ENCODE data around the gene MAGOH. TPM values are rescaled to one million over a fixed set of nuclear protein-coding genes. Genes with fewer than 3 reads are reported as not detected.
"Not testable (repeated sequence)": the region's sequence is repeated elsewhere in the genome, so short reads cannot be mapped to it uniquely, and the experiment has no call there.

The MAGOH gene
- total and polyA plus RNA-seq, 2 of the 13 experiments (the other 11 are each of a cell fraction or from before 2014, with no cell fraction given) = 24.1 to 87.0 TPM

GRCh38 chr1:53206083-53206685, 32.1 kb downstream of the MAGOH start:
- BruUV-seq (replicated peaks); H3K4me2 ChIP-seq (ENCODE audit: low read depth, low read length); in situ Hi-C loops (cut with HindIII; ENCODE audit: extremely low pct_ligation_motif_present, low pct_unique_long_range_greater_than_20kb); POLR2A ChIA-PET; H3K79me2 ChIP-seq (ENCODE audit: insufficient read depth, low read length); CTCF ChIA-PET (ENCODE audit: low intra/inter-chr PET ratio, low total read pairs); H3K27ac ChIP-seq (ENCODE audit: extremely low read length, insufficient read depth, low read length); H3K27me3 ChIP-seq (ENCODE audit: control insufficient read depth in 1 of 2, insufficient read depth in 2 of 2, low read length in 2 of 2); H4K20me1 ChIP-seq (ENCODE audit: insufficient read depth, low read length); H2AFZ ChIP-seq (ENCODE audit: low read length); ATAC-seq; intact Hi-C loops (cut with micrococcal nuclease; ENCODE audit: unreplicated experiment); H3K4me3 ChIP-seq (replicated peaks in 1 of 3; ENCODE audit: insufficient read depth in 1 of 3, low read depth in 2 of 3, low read length in 3 of 3); H3K9ac ChIP-seq (ENCODE audit: insufficient read depth, low read depth, low read length); FAIRE-seq; DNase-seq (ENCODE audit: low spot score); H3K4me1 ChIP-seq (ENCODE audit: insufficient read depth, low read length): not testable (repeated sequence)
- H3K36me3 ChIP-seq (replicated peaks in 1 of 2; ENCODE audit: control insufficient read depth in 1 of 2, insufficient read depth in 2 of 2, low read length in 2 of 2) = peaks cover 23 to 68% of the 10 kb centered on the region in 2 experiments
- TF ChIP-seq ZNF280D (CRISPR knock-in tag; IDR thresholded peaks at IDR 0.05) = peak; percentile 56; the same call in 1 of the 2 replicates
- H3K9me3 ChIP-seq (ENCODE audit: low read length) = peaks cover 19% of the 10 kb centered on the region; the same call in 1 of the 2 replicates
- 97% methylated on average over 3 of the region's 3 CpGs for WGBS (ENCODE audit: low lambda C conversion rate)

- H3K27me3 ChIP-seq (ENCODE audit: control insufficient read depth in 1 of 2, insufficient read depth in 2 of 2, low read length in 2 of 2); DNase-seq (ENCODE audit: low spot score); ATAC-seq; H3K79me2 ChIP-seq (ENCODE audit: insufficient read depth, low read length); intact Hi-C loops (cut with micrococcal nuclease; ENCODE audit: unreplicated experiment); H3K4me1 ChIP-seq (ENCODE audit: insufficient read depth, low read length); in situ Hi-C loops (cut with HindIII; ENCODE audit: extremely low pct_ligation_motif_present, low pct_unique_long_range_greater_than_20kb); CTCF ChIA-PET (ENCODE audit: low intra/inter-chr PET ratio, low total read pairs); H3K27ac ChIP-seq (ENCODE audit: extremely low read length, insufficient read depth, low read length); H2AFZ ChIP-seq (ENCODE audit: low read length); FAIRE-seq; H4K20me1 ChIP-seq (ENCODE audit: insufficient read depth, low read length); POLR2A ChIA-PET; BruUV-seq (replicated peaks); H3K4me3 ChIP-seq (replicated peaks in 1 of 3; ENCODE audit: insufficient read depth in 1 of 3, low read depth in 2 of 3, low read length in 3 of 3); H3K4me2 ChIP-seq (ENCODE audit: low read depth, low read length); H3K9ac ChIP-seq (ENCODE audit: insufficient read depth, low read depth, low read length): not testable (repeated sequence)
- H3K36me3 ChIP-seq (replicated peaks in 1 of 2; ENCODE audit: control insufficient read depth in 1 of 2, insufficient read depth in 2 of 2, low read length in 2 of 2) = peaks cover 19 to 61% of the 10 kb centered on the region in 2 experiments
- WGBS (ENCODE audit: low lambda C conversion rate) = 100% methylated on average over 1 of the region's 1 CpG
- peaks cover 19% of the 10 kb centered on the region; the same call in 1 of the 2 replicates for H3K9me3 ChIP-seq (ENCODE audit: low read length)
Observed at GRCh38 chr1:53205496-53205895, 32.8 kb downstream of the MAGOH start.

Data from HepG2 (cell line).